ENCODE data around the gene LCN10.
"Not testable (repeated sequence)": the region's sequence is repeated elsewhere in the genome, so short reads cannot be mapped to it uniquely, and the experiment has no call there.

The LCN10 gene

GRCh38 chr9:136742591-136743391, at the start of gene LCN10:
TSS of gene LCN10 (minus strand) at chr9:136742940. CDS start at chr9:136742903, 37 bp downstream.
- DNase-seq (ENCODE audit: low read depth), result no peak

GRCh38 chr9:136791516-136792276, 49.0 kb upstream of the LCN10 start:
- peak; percentile 39 for DNase-seq (ENCODE audit: low read depth)

- DNase-seq (ENCODE audit: low read depth), result peak; percentile 99
Measured at GRCh38 chr9:136790640-136791515, 48.1 kb upstream of the LCN10 start, which contains the start of gene TMEM141. TSS of gene TMEM141 (plus strand) at chr9:136791344. CDS start at chr9:136791371, 27 bp downstream.

GRCh38 chr9:136789523-136789937, 46.8 kb upstream of the LCN10 start:
- no peak for DNase-seq (ENCODE audit: low read depth)

- not testable (repeated sequence) for DNase-seq (ENCODE audit: low read depth)
Measured at GRCh38 chr9:136788644-136789522, 46.1 kb upstream of the LCN10 start.

DNA sequence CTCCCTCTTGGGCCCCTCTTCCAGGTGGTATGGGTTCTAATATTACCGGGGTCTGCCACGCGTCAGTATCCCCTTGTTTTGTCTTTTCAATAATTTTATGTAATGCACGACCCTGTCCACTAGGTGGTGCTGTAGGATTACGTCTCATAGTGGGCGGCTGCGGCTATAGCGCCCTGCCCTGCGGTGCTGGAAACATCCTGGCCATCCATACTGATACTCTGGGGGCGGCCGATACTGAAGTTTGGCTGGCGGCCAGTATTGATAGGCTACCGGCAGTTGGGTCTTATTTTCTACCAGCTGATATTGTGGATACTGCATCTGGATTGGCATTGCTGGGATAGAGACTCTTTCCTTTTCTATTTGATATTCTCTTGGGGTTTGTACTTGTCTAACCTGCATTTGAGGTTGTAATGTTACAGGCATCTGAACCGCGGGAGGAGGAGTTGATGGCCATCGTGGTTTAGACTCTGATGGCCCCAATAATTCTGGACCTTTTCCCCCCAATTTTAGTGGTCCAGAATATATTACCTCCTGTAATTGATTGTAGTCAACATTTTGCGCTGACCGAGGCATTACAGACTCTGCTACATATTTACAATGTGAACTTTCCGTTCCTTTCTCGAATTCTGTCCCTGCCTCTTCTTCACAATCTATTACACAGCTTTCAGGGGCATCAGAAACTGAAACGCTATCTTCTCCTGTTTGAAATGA, 45.1 kb upstream of the LCN10 start:
- DNase-seq (ENCODE audit: low read depth), result peak; percentile 45

DNA sequence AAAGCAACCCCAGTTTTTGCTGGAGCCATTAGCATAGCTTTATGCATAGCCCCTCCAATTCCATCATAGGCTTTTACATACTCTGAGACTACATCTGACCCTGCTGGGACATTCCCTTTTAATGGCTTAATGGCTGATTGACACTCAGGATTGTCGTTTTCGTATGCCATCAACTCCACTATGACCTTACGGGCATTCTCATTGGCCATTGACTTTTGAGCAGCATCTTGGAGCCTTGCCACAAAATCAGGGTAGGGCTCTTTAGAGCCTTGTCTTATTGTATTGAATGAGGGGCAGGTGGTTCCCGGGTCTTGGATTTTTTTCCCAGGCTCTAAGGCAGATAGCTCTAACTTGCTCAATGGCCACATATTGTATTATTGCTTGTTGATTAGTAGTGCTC, 44.2 kb upstream of the LCN10 start:
- not testable (repeated sequence) for DNase-seq (ENCODE audit: low read depth)

DNA sequence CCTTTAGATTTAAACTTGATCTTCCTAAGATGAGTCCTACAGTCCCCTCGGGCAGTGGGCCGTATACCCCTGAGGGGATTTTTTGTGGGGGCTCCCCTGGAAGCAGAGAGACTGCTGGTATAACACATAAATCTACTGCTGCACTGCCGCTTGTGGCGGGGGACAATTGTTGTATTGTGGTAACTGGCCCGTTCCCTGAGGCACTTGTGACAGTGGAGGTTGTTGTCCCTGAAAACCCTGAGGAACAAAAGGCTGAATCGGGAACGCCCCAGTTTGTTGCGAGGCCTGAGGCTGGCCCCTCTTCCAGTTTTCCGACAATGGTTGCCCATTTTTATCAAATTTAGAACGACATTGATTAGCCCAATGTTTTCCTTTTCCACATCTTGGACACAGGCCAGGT, 43.7 kb upstream of the LCN10 start:
- DNase-seq (ENCODE audit: low read depth), result no peak

- DNase-seq (ENCODE audit: low read depth), result not testable (repeated sequence)
Measured at GRCh38 chr9:136785565-136786355, 43.0 kb upstream of the LCN10 start.

GRCh38 chr9:136784997-136785361, 42.2 kb upstream of the LCN10 start:
- no peak for DNase-seq (ENCODE audit: low read depth)

DNA sequence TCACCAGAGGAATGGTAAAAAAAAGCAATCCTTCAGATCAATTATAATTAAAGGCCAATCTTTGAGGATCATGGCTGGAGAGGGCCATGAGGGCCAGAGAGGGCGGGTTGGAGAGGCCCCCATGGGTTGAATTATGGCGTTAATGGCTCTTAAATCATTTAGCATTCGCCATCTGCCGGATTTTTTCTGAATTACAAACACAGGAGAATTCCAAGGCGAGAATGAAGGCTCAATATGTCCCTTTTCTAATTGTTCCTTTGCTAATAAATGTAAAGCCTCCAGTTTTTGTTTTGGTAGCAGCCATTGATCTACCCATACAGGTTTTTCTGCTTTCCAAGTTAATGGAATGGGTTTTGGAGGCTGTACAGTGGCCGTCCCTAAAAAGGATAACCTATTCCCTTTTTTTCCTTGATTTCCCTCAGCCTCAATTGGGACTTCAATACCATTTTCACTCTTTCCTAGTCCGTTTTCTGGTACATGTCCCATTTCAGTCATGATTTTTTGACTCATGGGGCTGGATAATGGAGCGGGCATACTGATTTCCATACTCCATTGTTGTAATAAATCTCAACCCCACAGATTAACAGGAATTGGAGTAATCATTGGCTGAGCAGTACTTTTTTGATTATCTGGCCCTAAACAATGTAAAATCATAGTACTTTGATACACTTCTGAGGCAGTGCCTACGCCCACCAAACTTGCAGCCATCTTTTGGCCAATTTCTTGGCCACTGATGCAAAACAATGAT, 41.7 kb upstream of the LCN10 start:
- no peak for DNase-seq (ENCODE audit: low read depth)

- DNase-seq (ENCODE audit: low read depth), result no peak
Measured at GRCh38 chr9:136782452-136782851, 39.7 kb upstream of the LCN10 start.

DNA sequence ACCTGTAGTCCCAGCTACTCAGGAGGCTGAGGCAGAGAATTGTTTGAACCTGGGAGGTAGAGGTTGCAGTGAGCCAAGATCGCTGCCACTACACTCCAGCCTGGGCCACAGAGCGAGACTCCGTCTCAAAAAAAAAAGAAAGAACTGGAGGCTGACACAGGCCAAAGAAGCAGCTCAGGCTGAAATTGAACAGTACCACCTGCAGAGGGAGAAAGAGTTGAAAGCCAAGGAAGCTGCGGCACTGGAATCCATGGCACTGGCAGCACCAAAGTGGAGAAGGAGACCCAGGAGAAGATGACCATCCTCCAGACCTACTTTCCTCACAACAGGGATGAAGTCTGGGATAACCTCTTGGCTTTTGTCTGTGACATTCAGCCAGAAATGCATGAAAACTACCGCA, 37.1 kb upstream of the LCN10 start:
- DNase-seq (ENCODE audit: low read depth), result no peak

DNA sequence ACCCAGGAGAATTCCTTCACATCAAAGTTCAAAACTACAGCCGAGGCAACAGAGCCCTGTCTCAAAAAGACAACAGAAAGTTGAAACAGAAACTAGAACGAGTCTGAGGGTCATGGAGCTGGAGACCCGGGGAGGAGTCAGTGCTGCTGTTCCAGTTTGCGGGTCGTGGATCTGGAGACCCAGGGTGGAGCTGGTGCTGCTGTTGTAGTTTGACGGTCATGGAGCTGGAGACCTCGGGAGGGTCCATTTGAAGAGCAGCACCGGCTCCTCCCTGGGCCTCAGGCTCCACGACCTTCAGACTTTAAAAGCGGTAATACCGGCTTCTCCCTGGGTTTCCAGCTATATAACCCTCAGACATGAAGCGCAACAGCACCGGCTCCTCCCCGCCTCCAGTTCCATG, 34.6 kb upstream of the LCN10 start:
- DNase-seq (ENCODE audit: low read depth), result no peak

GRCh38 chr9:136776947-136777346, 34.2 kb upstream of the LCN10 start:
- no peak for DNase-seq (ENCODE audit: low read depth)

DNA sequence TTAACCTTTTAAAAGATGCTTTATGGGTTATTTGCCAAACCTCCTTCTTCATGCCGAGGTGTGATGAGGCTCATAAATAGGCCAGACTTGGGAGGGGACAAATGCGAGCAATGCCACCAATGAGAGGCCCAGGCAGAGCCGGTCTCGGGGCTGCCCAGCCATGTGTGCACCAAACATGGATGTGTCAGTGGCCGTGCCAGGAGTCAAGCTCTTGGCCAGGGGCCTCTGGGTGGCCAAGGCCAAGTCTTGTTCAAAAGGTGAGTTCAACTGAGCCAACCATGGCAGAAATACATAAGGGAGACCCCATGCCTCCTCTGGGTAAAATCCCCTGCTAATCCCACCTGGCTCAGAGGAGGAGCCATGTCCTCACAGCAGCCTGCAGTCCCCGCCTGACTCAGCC, 32.5 kb upstream of the LCN10 start:
- DNase-seq (ENCODE audit: low read depth), result no peak

GRCh38 chr9:136774416-136775045, 31.8 kb upstream of the LCN10 start:
- DNase-seq (ENCODE audit: low read depth), result no peak

GRCh38 chr9:136773386-136774044, 30.8 kb upstream of the LCN10 start:
- no peak for DNase-seq (ENCODE audit: low read depth)
